Measurements from ENCODE around the gene FAM107B. TPM values are rescaled to one million over a fixed set of nuclear protein-coding genes. Genes with fewer than 3 reads are reported as not detected.

The FAM107B gene
- total and polyA plus RNA-seq, 2 donors (not counting 3 experiments of a cell fraction or from before 2014, with no cell fraction given) = 39.2 to 176 TPM

- ChIA-PET POLR2A (no interaction called here), CTCF (interaction anchor here (1.0 to 1.9 kb wide), 4 partner anchors 18 to 54 kb away, joined by 3 to 11 read pairs (median 4); no protein-coding TSS in a partner anchor)
- H3K36me3 ChIP-seq (ENCODE audit: control insufficient read depth in 2 of 2, extremely low read depth in 1 of 2, insufficient read depth in 2 of 2, low read length in 2 of 2) = no peaks in the 10 kb centered on the region
- no peak overlapping the region for H2AFZ ChIP-seq (ENCODE audit: low read depth, low read length)
- dilution Hi-C loops (cut with MboI; ENCODE audit: extremely low pct_ligation_motif_present, low sequenced_read_pairs) (no loop called here), intact Hi-C loops (cut with micrococcal nuclease) (no loop called here)
- H3K4me3 ChIP-seq (replicated peaks in 1 of 3; ENCODE audit: insufficient read depth in 1 of 3, low read depth in 1 of 3, low read length in 3 of 3) = no peak overlapping the region
- H3K9me1 ChIP-seq (replicated peaks; ENCODE audit: control insufficient read depth, extremely low read depth, insufficient read depth, low read length) = no peaks in the 10 kb centered on the region
- H3K9ac ChIP-seq (replicated peaks; ENCODE audit: extremely low read depth, insufficient read depth, low read length) = no peak overlapping the region
- peaks cover 14% of the 10 kb centered on the region for H3K4me1 ChIP-seq (ENCODE audit: control insufficient read depth, extremely low read depth, insufficient read depth, low read length)
- no peak for FAIRE-seq
- TF ChIP-seq GATA2 (IDR thresholded peaks at IDR 0.05; ENCODE audit: insufficient read depth, insufficient read length, low read depth, low read length) = no peak
- TF ChIP-seq POLR2A (IDR thresholded peaks at IDR 0.05; ENCODE audit: low read depth, low read length) = no peak
- peak; percentile 45 for TF ChIP-seq MAX (IDR thresholded peaks at IDR 0.05; ENCODE audit: insufficient read depth, insufficient read length)
- TF ChIP-seq POLR2AphosphoS5 (IDR thresholded peaks at IDR 0.05; ENCODE audit: insufficient read depth, low read depth, low read length) = peak; percentile 14
- TF ChIP-seq CTCF (IDR thresholded peaks at IDR 0.05; ENCODE audit: extremely low read depth in 1 of 2, insufficient read depth in 1 of 2, low read depth in 1 of 2, low read length in 2 of 2) = peak in 1 of 2 donors; percentile 51
- peak; percentile 90 for DNase-seq (ENCODE audit: low read depth, low spot score)
- no peaks in the 10 kb centered on the region for H3K79me2 ChIP-seq (ENCODE audit: control insufficient read depth, insufficient read depth, low read length)
- H3K9me3 ChIP-seq (replicated peaks; ENCODE audit: control insufficient read depth, insufficient read depth, low read length) = no peaks in the 10 kb centered on the region
- no peaks in the 10 kb centered on the region for H4K20me1 ChIP-seq (replicated peaks; ENCODE audit: control insufficient read depth, extremely low read depth, insufficient read depth, low read length)
- BruUV-seq (replicated peaks) = no TSS peak
- H3K4me2 ChIP-seq (ENCODE audit: insufficient read depth, low read length) = no peak overlapping the region
- no peak overlapping the region for H3K27ac ChIP-seq (ENCODE audit: insufficient read depth, low read depth, low read length)
- H3K27me3 ChIP-seq (ENCODE audit: control insufficient read depth in 2 of 2, insufficient read depth in 2 of 2, low read length in 2 of 2) = no peaks in the 10 kb centered on the region
Observed at GRCh38 chr10:14801723-14802122, 27.0 kb upstream of the FAM107B start.

GRCh38 chr10:14800397-14800796 is 25.7 kb upstream of the FAM107B start:
- no peak overlapping the region for H2AFZ ChIP-seq (ENCODE audit: low read depth, low read length)
- TF ChIP-seq POLR2A (IDR thresholded peaks at IDR 0.05; ENCODE audit: low read depth, low read length) = no peak
- TF ChIP-seq JUN (IDR thresholded peaks at IDR 0.05; ENCODE audit: borderline replicate concordance, insufficient read depth, insufficient read length, low read depth) = no peak
- TF ChIP-seq MAX (IDR thresholded peaks at IDR 0.05; ENCODE audit: insufficient read depth, insufficient read length) = no peak
- no peak for TF ChIP-seq EZH2 (IDR thresholded peaks at IDR 0.05; ENCODE audit: borderline replicate concordance, low read depth, low read length, severe bottlenecking)
- no peak for TF ChIP-seq CTCF (IDR thresholded peaks at IDR 0.05; ENCODE audit: extremely low read depth in 1 of 2, insufficient read depth in 1 of 2, low read depth in 1 of 2, low read length in 2 of 2)
- TF ChIP-seq MYC (IDR thresholded peaks at IDR 0.05; ENCODE audit: low read depth, low read length) = no peak
- TF ChIP-seq FOS (IDR thresholded peaks at IDR 0.05; ENCODE audit: borderline replicate concordance, insufficient read depth, low read length) = no peak
- H3K4me3 ChIP-seq (replicated peaks in 1 of 3; ENCODE audit: insufficient read depth in 1 of 3, low read depth in 1 of 3, low read length in 3 of 3) = no peak overlapping the region
- POLR2A ChIA-PET = no interaction called here
- CTCF ChIA-PET = interaction anchor here (1.4 to 1.9 kb wide), 2 partner anchors 19 to 53 kb away, joined by 3 to 4 read pairs; no protein-coding TSS in a partner anchor
- no peaks in the 10 kb centered on the region for H3K36me3 ChIP-seq (ENCODE audit: control insufficient read depth in 2 of 2, extremely low read depth in 1 of 2, insufficient read depth in 2 of 2, low read length in 2 of 2)
- H3K9me1 ChIP-seq (replicated peaks; ENCODE audit: control insufficient read depth, extremely low read depth, insufficient read depth, low read length) = no peaks in the 10 kb centered on the region
- intact Hi-C loops (cut with micrococcal nuclease) = no loop called here
- FAIRE-seq = no peak
- dilution Hi-C loops (cut with MboI; ENCODE audit: extremely low pct_ligation_motif_present, low sequenced_read_pairs) = no loop called here
- no TSS peak for BruUV-seq (replicated peaks)
- no peaks in the 10 kb centered on the region for H3K79me2 ChIP-seq (ENCODE audit: control insufficient read depth, insufficient read depth, low read length)
- H3K4me2 ChIP-seq (ENCODE audit: insufficient read depth, low read length) = no peak overlapping the region
- H3K9me3 ChIP-seq (replicated peaks; ENCODE audit: control insufficient read depth, insufficient read depth, low read length) = no peaks in the 10 kb centered on the region
- no peak for DNase-seq (ENCODE audit: low read depth, low spot score)
- H3K27ac ChIP-seq (ENCODE audit: insufficient read depth, low read depth, low read length) = no peak overlapping the region
- H3K4me1 ChIP-seq (ENCODE audit: control insufficient read depth, extremely low read depth, insufficient read depth, low read length) = peaks cover 14% of the 10 kb centered on the region
- no peak overlapping the region for H3K9ac ChIP-seq (replicated peaks; ENCODE audit: extremely low read depth, insufficient read depth, low read length)
- no peaks in the 10 kb centered on the region for H3K27me3 ChIP-seq (ENCODE audit: control insufficient read depth in 2 of 2, insufficient read depth in 2 of 2, low read length in 2 of 2)
- H4K20me1 ChIP-seq (replicated peaks; ENCODE audit: control insufficient read depth, extremely low read depth, insufficient read depth, low read length) = no peaks in the 10 kb centered on the region

All from endothelial cell of umbilical vein (primary cell).